ENCODE measurements around the gene SCUBE3.
A peak's percentile ranks its signal among the peaks of the same experiment; 100 is the strongest.

SCUBE3 gene

DNA sequence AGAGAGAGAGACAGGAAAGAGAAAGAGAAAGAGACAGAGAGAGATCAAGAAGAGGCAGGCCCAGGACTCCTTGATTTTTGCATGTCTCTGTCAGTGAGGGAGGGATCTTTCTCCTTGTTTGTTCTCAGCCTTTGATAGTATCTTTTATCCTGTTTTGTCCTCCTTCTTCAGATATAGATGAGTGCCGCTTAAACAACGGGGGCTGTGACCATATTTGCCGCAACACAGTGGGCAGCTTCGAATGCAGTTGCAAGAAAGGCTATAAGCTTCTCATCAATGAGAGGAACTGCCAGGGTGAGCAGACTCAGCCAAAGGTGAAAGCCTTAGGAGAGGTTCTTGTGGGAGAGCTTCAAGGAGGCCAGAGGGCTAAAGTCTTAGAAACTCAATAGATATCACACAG is 25.8 kb downstream of the SCUBE3 start:
- no peak overlapping the region for H2AK5ac ChIP-seq (ENCODE audit: low read depth, low read length)
- peaks cover 44 to 95% of the 10 kb centered on the region in 2 donors for H3K36me3 ChIP-seq (replicated peaks in 1 of 2; ENCODE audit: control insufficient read depth in 2 of 2, insufficient read depth in 2 of 2, low read length in 2 of 2)
- peaks cover 5 to 18% of the 10 kb centered on the region in 2 donors for H3K9me3 ChIP-seq (replicated peaks in 1 of 2; ENCODE audit: control insufficient read depth in 2 of 2, insufficient read depth in 1 of 2, low read depth in 1 of 2, low read length in 2 of 2)
- no peak overlapping the region for H3K23ac ChIP-seq (ENCODE audit: low read depth, low read length, poor library complexity)
- H3K79me1 ChIP-seq (ENCODE audit: low read depth, low read length), result peaks cover 4% of the 10 kb centered on the region
- H4K91ac ChIP-seq (ENCODE audit: low read depth, low read length, poor library complexity), result no peak overlapping the region
- H3K4me3 ChIP-seq (ENCODE audit: low read length in 2 of 2), result no peak overlapping the region
- no peak overlapping the region for H3K27ac ChIP-seq (replicated peaks; ENCODE audit: low read length)
- H3K18ac ChIP-seq (ENCODE audit: low read length), result no peak overlapping the region
- WGBS, 2 donors (ENCODE audit: extremely low coverage in 2 of 2, insufficient read length in 2 of 2, insufficient replicate concordance in 1 of 2), result no CpG with 5 or more reads among the region's 4 CpGs
- no peak overlapping the region for H2BK12ac ChIP-seq (ENCODE audit: low read length)
- H3K4me2 ChIP-seq (ENCODE audit: insufficient read depth, low read length, poor library complexity, severe bottlenecking), result no peak overlapping the region
- no peak overlapping the region for H2BK5ac ChIP-seq (ENCODE audit: low read length)
- no peak overlapping the region for H2BK15ac ChIP-seq (ENCODE audit: low read length)
- DNase-seq (ENCODE audit: low spot score), result no peak
- H2BK120ac ChIP-seq (ENCODE audit: low read depth, low read length), result no peak overlapping the region
- H4K8ac ChIP-seq (ENCODE audit: low read depth, low read length), result no peak overlapping the region
- no peak overlapping the region for H3K14ac ChIP-seq (ENCODE audit: low read length)
- H3K9ac ChIP-seq (ENCODE audit: low read depth, low read length, poor library complexity), result no peak overlapping the region
- no peaks in the 10 kb centered on the region for H3K27me3 ChIP-seq (ENCODE audit: control insufficient read depth in 3 of 3, insufficient read depth in 3 of 3, low read depth in 1 of 3, low read length in 3 of 3)
- peaks cover 7 to 34% of the 10 kb centered on the region in 2 donors for H3K4me1 ChIP-seq (ENCODE audit: control insufficient read depth in 2 of 2, insufficient read depth in 1 of 2, low read depth in 1 of 2, low read length in 2 of 2)
- no peak overlapping the region for H3K4ac ChIP-seq (ENCODE audit: low read length)
- no peak overlapping the region for H2AFZ ChIP-seq (ENCODE audit: low read length)

DNA sequence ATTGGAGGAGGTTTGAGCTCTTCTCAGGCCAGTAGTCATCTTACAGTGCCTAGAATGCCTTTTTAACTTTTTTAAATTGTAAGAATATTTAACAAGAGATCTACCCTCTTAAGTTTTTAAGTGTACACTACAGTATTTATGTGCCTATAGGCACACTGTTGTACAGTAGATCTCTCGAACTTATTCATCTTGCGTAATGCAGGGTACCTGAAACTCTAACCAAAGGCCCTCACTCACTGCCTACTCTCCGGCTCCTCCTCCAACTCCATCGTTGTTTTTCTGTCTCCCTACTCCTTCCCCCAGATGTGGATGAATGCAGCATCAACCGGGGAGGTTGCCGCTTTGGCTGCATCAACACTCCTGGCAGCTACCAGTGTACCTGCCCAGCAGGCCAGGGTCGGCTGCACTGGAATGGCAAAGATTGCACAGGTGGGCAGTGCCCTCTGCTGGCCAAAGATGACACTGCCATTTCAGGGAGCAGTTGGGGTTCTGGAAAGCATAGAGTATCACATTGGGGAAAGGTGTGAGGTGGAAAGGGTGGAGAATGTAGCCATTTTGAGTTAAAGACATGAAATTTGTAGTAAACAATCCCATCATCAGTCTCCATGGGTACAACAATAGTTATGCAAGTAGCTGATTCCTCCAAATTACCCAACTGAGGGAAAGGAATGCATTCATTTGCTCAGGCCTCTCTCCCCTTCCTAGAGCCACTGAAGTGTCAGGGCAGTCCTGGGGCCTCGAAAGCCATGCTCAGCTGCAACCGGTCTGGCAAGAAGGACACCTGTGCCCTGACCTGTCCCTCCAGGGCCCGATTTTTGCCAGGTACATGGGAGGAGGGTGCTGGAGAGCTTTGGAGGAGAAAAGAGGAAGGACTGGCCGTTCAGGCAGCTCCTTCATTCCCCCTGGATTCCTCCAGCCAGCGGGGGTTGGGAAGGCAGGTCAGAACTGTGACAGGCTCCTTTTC is 27.4 kb downstream of the SCUBE3 start:
- Histone ChIP-seq H4K8ac (ENCODE audit: low read depth, low read length) (no peak overlapping the region), H3K4ac (ENCODE audit: low read length) (no peak overlapping the region), H3K23ac (ENCODE audit: low read depth, low read length, poor library complexity) (no peak overlapping the region), H3K36me3 (replicated peaks in 1 of 2; ENCODE audit: control insufficient read depth in 2 of 2, insufficient read depth in 2 of 2, low read length in 2 of 2) (peaks cover 53 to 95% of the 10 kb centered on the region in 2 donors), H3K27me3 (ENCODE audit: control insufficient read depth in 3 of 3, insufficient read depth in 3 of 3, low read depth in 1 of 3, low read length in 3 of 3) (no peaks in the 10 kb centered on the region), H3K14ac (ENCODE audit: low read length) (no peak overlapping the region), H3K4me1 (ENCODE audit: control insufficient read depth in 2 of 2, insufficient read depth in 1 of 2, low read depth in 1 of 2, low read length in 2 of 2) (peaks cover 7 to 34% of the 10 kb centered on the region in 2 donors), H3K4me3 (ENCODE audit: low read length in 2 of 2) (no peak overlapping the region), H4K91ac (ENCODE audit: low read depth, low read length, poor library complexity) (no peak overlapping the region), H3K9me3 (replicated peaks in 1 of 2; ENCODE audit: control insufficient read depth in 2 of 2, insufficient read depth in 1 of 2, low read depth in 1 of 2, low read length in 2 of 2) (peaks cover 0 to 4% of the 10 kb centered on the region in 2 donors), H2BK5ac (ENCODE audit: low read length) (no peak overlapping the region), H3K79me1 (ENCODE audit: low read depth, low read length) (peaks cover 6% of the 10 kb centered on the region), H2AFZ (ENCODE audit: low read length) (no peak overlapping the region), H3K9ac (ENCODE audit: low read depth, low read length, poor library complexity) (no peak overlapping the region), H3K4me2 (ENCODE audit: insufficient read depth, low read length, poor library complexity, severe bottlenecking) (no peak overlapping the region), H2BK15ac (ENCODE audit: low read length) (no peak overlapping the region), H3K18ac (ENCODE audit: low read length) (no peak overlapping the region), H3K27ac (replicated peaks; ENCODE audit: low read length) (peak overlapping the region; percentile 41), H2BK120ac (ENCODE audit: low read depth, low read length) (no peak overlapping the region), H2AK5ac (ENCODE audit: low read depth, low read length) (no peak overlapping the region), H2BK12ac (ENCODE audit: low read length) (no peak overlapping the region)
- peak; percentile 74 for DNase-seq (ENCODE audit: low spot score)
- no CpG with 5 or more reads among the region's 12 CpGs for WGBS, 2 donors (ENCODE audit: extremely low coverage in 2 of 2, insufficient read length in 2 of 2, insufficient replicate concordance in 1 of 2)

DNA sequence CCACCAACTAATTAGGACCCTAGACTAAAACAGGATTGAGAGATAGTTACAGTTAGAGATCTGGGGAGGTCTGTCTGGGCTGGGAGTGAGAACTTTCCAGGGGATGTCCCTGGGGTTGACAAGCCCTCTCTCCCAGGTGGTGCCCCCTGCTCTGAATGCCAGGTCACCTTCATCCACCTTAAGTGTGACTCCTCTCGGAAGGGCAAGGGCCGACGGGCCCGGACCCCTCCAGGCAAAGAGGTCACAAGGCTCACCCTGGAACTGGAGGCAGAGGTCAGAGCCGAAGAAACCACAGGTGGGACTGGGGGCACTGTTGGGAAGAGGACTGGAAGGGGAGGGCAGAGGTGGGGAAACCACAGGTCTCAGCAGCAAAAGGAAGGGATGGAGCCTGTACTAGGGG is 28.7 kb downstream of the SCUBE3 start:
- H3K79me1 ChIP-seq (ENCODE audit: low read depth, low read length), result peaks cover 6% of the 10 kb centered on the region
- H2BK5ac ChIP-seq (ENCODE audit: low read length), result no peak overlapping the region
- no peak overlapping the region for H3K14ac ChIP-seq (ENCODE audit: low read length)
- no peaks in the 10 kb centered on the region for H3K27me3 ChIP-seq (ENCODE audit: control insufficient read depth in 3 of 3, insufficient read depth in 3 of 3, low read depth in 1 of 3, low read length in 3 of 3)
- H3K23ac ChIP-seq (ENCODE audit: low read depth, low read length, poor library complexity), result no peak overlapping the region
- H4K8ac ChIP-seq (ENCODE audit: low read depth, low read length), result no peak overlapping the region
- peaks cover 7 to 26% of the 10 kb centered on the region in 2 donors for H3K4me1 ChIP-seq (ENCODE audit: control insufficient read depth in 2 of 2, insufficient read depth in 1 of 2, low read depth in 1 of 2, low read length in 2 of 2)
- DNase-seq (ENCODE audit: low spot score), result no peak
- no peak overlapping the region for H3K18ac ChIP-seq (ENCODE audit: low read length)
- WGBS, 2 donors (ENCODE audit: extremely low coverage in 2 of 2, insufficient read length in 2 of 2, insufficient replicate concordance in 1 of 2), result no CpG with 5 or more reads among the region's 5 CpGs
- H3K4me3 ChIP-seq (ENCODE audit: low read length in 2 of 2), result no peak overlapping the region
- H3K9ac ChIP-seq (ENCODE audit: low read depth, low read length, poor library complexity), result peak overlapping the region; percentile 9
- no peak overlapping the region for H3K4me2 ChIP-seq (ENCODE audit: insufficient read depth, low read length, poor library complexity, severe bottlenecking)
- no peak overlapping the region for H2AK5ac ChIP-seq (ENCODE audit: low read depth, low read length)
- H2BK15ac ChIP-seq (ENCODE audit: low read length), result no peak overlapping the region
- H3K9me3 ChIP-seq (replicated peaks in 1 of 2; ENCODE audit: control insufficient read depth in 2 of 2, insufficient read depth in 1 of 2, low read depth in 1 of 2, low read length in 2 of 2), result no peaks in the 10 kb centered on the region
- peaks cover 53 to 95% of the 10 kb centered on the region in 2 donors for H3K36me3 ChIP-seq (replicated peaks in 1 of 2; ENCODE audit: control insufficient read depth in 2 of 2, insufficient read depth in 2 of 2, low read length in 2 of 2)
- no peak overlapping the region for H2AFZ ChIP-seq (ENCODE audit: low read length)
- H4K91ac ChIP-seq (ENCODE audit: low read depth, low read length, poor library complexity), result no peak overlapping the region
- no peak overlapping the region for H3K4ac ChIP-seq (ENCODE audit: low read length)
- no peak overlapping the region for H2BK120ac ChIP-seq (ENCODE audit: low read depth, low read length)
- H2BK12ac ChIP-seq (ENCODE audit: low read length), result no peak overlapping the region
- H3K27ac ChIP-seq (replicated peaks; ENCODE audit: low read length), result no peak overlapping the region

DNA sequence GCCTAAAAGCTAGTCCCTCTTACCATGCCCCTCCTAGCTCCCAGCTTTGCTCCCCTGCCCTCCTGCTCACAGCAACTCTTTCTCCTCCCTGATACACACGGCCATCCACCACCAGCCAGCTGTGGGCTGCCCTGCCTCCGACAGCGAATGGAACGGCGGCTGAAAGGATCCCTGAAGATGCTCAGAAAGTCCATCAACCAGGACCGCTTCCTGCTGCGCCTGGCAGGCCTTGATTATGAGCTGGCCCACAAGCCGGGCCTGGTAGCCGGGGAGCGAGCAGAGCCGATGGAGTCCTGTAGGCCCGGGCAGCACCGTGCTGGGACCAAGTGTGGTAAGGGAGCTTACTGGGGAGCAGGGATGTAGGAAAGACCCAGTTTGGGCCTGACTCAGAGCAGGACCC is 29.1 kb downstream of the SCUBE3 start:
- H3K36me3 ChIP-seq (replicated peaks in 1 of 2; ENCODE audit: control insufficient read depth in 2 of 2, insufficient read depth in 2 of 2, low read length in 2 of 2), result peaks cover 55 to 95% of the 10 kb centered on the region in 2 donors
- no peak overlapping the region for H3K18ac ChIP-seq (ENCODE audit: low read length)
- no peak overlapping the region for H2BK5ac ChIP-seq (ENCODE audit: low read length)
- H2BK120ac ChIP-seq (ENCODE audit: low read depth, low read length), result no peak overlapping the region
- H3K14ac ChIP-seq (ENCODE audit: low read length), result no peak overlapping the region
- H3K79me1 ChIP-seq (ENCODE audit: low read depth, low read length), result peaks cover 6% of the 10 kb centered on the region
- H2AFZ ChIP-seq (ENCODE audit: low read length), result no peak overlapping the region
- no peak overlapping the region for H4K91ac ChIP-seq (ENCODE audit: low read depth, low read length, poor library complexity)
- no peak overlapping the region for H4K8ac ChIP-seq (ENCODE audit: low read depth, low read length)
- no peak for DNase-seq (ENCODE audit: low spot score)
- no peaks in the 10 kb centered on the region for H3K9me3 ChIP-seq (replicated peaks in 1 of 2; ENCODE audit: control insufficient read depth in 2 of 2, insufficient read depth in 1 of 2, low read depth in 1 of 2, low read length in 2 of 2)
- no peak overlapping the region for H3K23ac ChIP-seq (ENCODE audit: low read depth, low read length, poor library complexity)
- no peak overlapping the region for H2AK5ac ChIP-seq (ENCODE audit: low read depth, low read length)
- H3K4me3 ChIP-seq (ENCODE audit: low read length in 2 of 2), result no peak overlapping the region
- WGBS, 2 donors (ENCODE audit: extremely low coverage in 2 of 2, insufficient read length in 2 of 2, insufficient replicate concordance in 1 of 2), result no CpG with 5 or more reads among the region's 13 CpGs
- no peak overlapping the region for H2BK15ac ChIP-seq (ENCODE audit: low read length)
- H3K4ac ChIP-seq (ENCODE audit: low read length), result no peak overlapping the region
- H3K27me3 ChIP-seq (ENCODE audit: control insufficient read depth in 3 of 3, insufficient read depth in 3 of 3, low read depth in 1 of 3, low read length in 3 of 3), result no peaks in the 10 kb centered on the region
- H3K4me2 ChIP-seq (ENCODE audit: insufficient read depth, low read length, poor library complexity, severe bottlenecking), result no peak overlapping the region
- H3K27ac ChIP-seq (replicated peaks; ENCODE audit: low read length), result no peak overlapping the region
- no peak overlapping the region for H2BK12ac ChIP-seq (ENCODE audit: low read length)
- H3K9ac ChIP-seq (ENCODE audit: low read depth, low read length, poor library complexity), result no peak overlapping the region
- peaks cover 7 to 21% of the 10 kb centered on the region in 2 donors for H3K4me1 ChIP-seq (ENCODE audit: control insufficient read depth in 2 of 2, insufficient read depth in 1 of 2, low read depth in 1 of 2, low read length in 2 of 2)

All from neuronal stem cell (in vitro differentiated cells).